GM12892 (cell line): ENCODE data around the gene CCN2.

Experiments used
- POLR2A ChIP-seq: IDR thresholded peaks from 2 replicates; pipeline ENCODE4 v1.6.1; 2011; ENCODE audit warnings: low read depth, low read length, control low read depth
- TAF1 ChIP-seq: IDR thresholded peaks from 2 replicates; pipeline ENCODE4 v1.6.1; 2011; ENCODE audit warnings: low read depth, mild to moderate bottlenecking, control low read depth, low read length, borderline replicate concordance

DNA sequence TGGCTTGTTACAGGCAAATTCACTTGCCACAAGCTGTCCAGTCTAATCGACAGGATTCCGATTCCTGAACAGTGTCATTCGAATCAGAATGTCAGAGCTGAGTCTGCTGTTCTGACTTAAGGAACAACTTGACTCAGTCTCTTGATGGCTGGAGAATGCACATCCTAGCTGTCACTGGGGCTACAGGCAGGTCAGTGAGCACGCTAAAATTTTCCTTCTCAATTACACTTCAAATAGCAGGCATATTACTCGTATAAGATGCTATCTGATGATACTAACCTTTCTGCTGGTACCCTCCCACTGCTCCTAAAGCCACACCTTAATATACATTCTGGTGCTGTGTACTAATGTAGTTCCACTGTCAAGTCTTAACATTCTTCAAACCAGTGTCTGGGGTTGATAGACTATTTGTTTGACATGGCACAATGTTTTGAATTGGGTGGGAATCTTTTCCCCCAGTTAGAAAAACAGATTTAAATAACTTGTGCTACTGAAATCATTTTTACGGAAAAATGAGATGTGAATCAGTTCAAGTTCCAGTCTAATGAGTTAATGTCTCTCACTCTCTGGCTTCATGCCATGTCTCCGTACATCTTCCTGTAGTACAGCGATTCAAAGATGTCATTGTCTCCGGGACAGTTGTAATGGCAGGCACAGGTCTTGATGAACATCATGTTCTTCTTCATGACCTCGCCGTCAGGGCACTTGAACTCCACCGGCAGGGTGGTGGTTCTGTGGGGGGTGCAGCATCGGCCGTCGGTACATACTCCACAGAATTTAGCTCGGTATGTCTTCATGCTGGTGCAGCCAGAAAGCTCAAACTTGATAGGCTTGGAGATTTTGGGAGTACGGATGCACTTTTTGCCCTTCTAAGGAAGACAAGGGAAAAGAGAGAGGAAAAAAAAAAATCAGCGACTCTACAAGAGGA is 2.2 kb downstream of the CCN2 start:
- no peak for TF ChIP-seq POLR2A
- no peak for TF ChIP-seq TAF1
